Measurements from ENCODE around the gene DLX3.

Gene DLX3

GRCh38 chr17:50022463-50023130 is 27.6 kb upstream of the DLX3 start:
- no peak for DNase-seq

GRCh38 chr17:50021681-50022370 is 26.8 kb upstream of the DLX3 start:
- DNase-seq, result no peak

GRCh38 chr17:50020841-50021599 is 26.0 kb upstream of the DLX3 start:
- DNase-seq, result no peak

- no peak for DNase-seq
Measured at GRCh38 chr17:50018909-50019308, 23.9 kb upstream of the DLX3 start.

GRCh38 chr17:50015146-50015545 is 20.1 kb upstream of the DLX3 start:
- no peak for DNase-seq

GRCh38 chr17:50014471-50015088 is 19.6 kb upstream of the DLX3 start:
- no peak for DNase-seq

GRCh38 chr17:50013079-50013478 is 18.1 kb upstream of the DLX3 start:
- no peak for DNase-seq

- DNase-seq, result no peak
Measured at GRCh38 chr17:50009282-50009681, 14.3 kb upstream of the DLX3 start.

GRCh38 chr17:50003911-50004310 is 8.9 kb upstream of the DLX3 start:
- no peak for DNase-seq

- no peak for DNase-seq
Measured at GRCh38 chr17:49998836-49999511, 4.0 kb upstream of the DLX3 start.

- peak; percentile 78 for DNase-seq
Measured at GRCh38 chr17:49997773-49998703, 3.0 kb upstream of the DLX3 start.

GRCh38 chr17:49997301-49997650 is 2.3 kb upstream of the DLX3 start:
- no peak for DNase-seq

GRCh38 chr17:49996495-49997300 is 1.7 kb upstream of the DLX3 start:
- no peak for DNase-seq

- DNase-seq, result no peak
Measured at GRCh38 chr17:49996121-49996494, 1.1 kb upstream of the DLX3 start.

GRCh38 chr17:49994085-49995054 is 654 bp downstream of the DLX3 start:
- DNase-seq, result no peak

- no peak for DNase-seq
Measured at GRCh38 chr17:49993423-49994060, 1.5 kb downstream of the DLX3 start.

- no peak for DNase-seq
Measured at GRCh38 chr17:49992933-49993422, 2.0 kb downstream of the DLX3 start.

- DNase-seq, result no peak
Measured at GRCh38 chr17:49992191-49992932, 2.7 kb downstream of the DLX3 start.
